BLaER1 treated with 17β-estradiol and CSF1 and Interleukin-3, amounts not matched to agents 10 nM and 100 nM (cell line): ENCODE results near the gene CHURC1.

Experiments used
- H3K27ac ChIP-seq, 11 experiments: shearing (Covaris generic); formaldehyde crosslinking; 2 replicates each; pipeline ENCODE4 v1.8.1; 2022
- H3K27me3 ChIP-seq, 11 experiments: shearing (Covaris generic); formaldehyde crosslinking; 2 replicates each; pipeline ENCODE4 v1.8.1; 2022
- H3K36me3 ChIP-seq, 11 experiments: shearing (Covaris generic); formaldehyde crosslinking; 2 replicates each; pipeline ENCODE4 v1.8.1; 2022
- H3K4me1 ChIP-seq, 10 experiments: shearing (Covaris generic); formaldehyde crosslinking; 2 replicates each; pipeline ENCODE4 v1.8.1; 2022
- H3K4me2 ChIP-seq, 11 experiments: shearing (Covaris generic); formaldehyde crosslinking; 2 replicates each; pipeline ENCODE4 v1.8.1; 2022
- H3K4me3 ChIP-seq, 10 experiments: shearing (Covaris generic); formaldehyde crosslinking; 2 replicates each; pipeline ENCODE4 v1.8.1; 2022
- H3K9ac ChIP-seq, 11 experiments: shearing (Covaris generic); formaldehyde crosslinking; 2 replicates each; pipeline ENCODE4 v1.8.1; 2022
- H3K9me3 ChIP-seq, 11 experiments: shearing (Covaris generic); formaldehyde crosslinking; replicated peaks in 1 of 11; 2 replicates each; pipeline ENCODE4 v1.8.1; 2022
- H4K20me1 ChIP-seq, 11 experiments: shearing (Covaris generic); formaldehyde crosslinking; 2 replicates each; pipeline ENCODE4 v1.8.1; 2022
- Cebpa-rat ChIP-seq, 11 experiments: shearing (Covaris generic); IDR thresholded peaks; 2 replicates each; pipeline ENCODE4 v1.8.1; 2022

Gene CHURC1

GRCh38 chr14:64973026-64973442 is 58.8 kb downstream of the CHURC1 start:
- Histone ChIP-seq H3K4me3 (peak overlapping the region in 8 of 10 experiments; percentile 71 to 85 (median 79); a peak in 10 of 20 replicates), H3K27me3 (0 out of 22 replicates have a peak, but pooled peaks cover 0 to 8% (median 0%) of the 10 kb centered on the region in 11 experiments), H3K9ac (peak overlapping the region in 2 of 11 experiments; percentile 83 to 86; a peak in 2 of 22 replicates), H4K20me1 (peaks cover 0 to 20% (median 10%) of the 10 kb centered on the region in 11 experiments; a peak in 8 of 22 replicates), H3K9me3 (no peaks in the 10 kb centered on the region), H3K36me3 (no peaks in the 10 kb centered on the region), H3K27ac (no peak overlapping the region), H3K4me1 (peaks cover 12 to 42% (median 36%) of the 10 kb centered on the region in 10 experiments; a peak in 19 of 20 replicates), H3K4me2 (peak overlapping the region in 10 of 11 experiments; percentile 82 to 98 (median 97); a peak in 17 of 22 replicates)
- TF ChIP-seq Cebpa-rat (IDR thresholded peaks at IDR 0.05): no peak

GRCh38 chr14:64973826-64974225 is 59.6 kb downstream of the CHURC1 start:
- H3K9me3 ChIP-seq: no peaks in the 10 kb centered on the region
- H3K9ac ChIP-seq: no peak overlapping the region
- no peak overlapping the region for H3K4me2 ChIP-seq
- no peak overlapping the region for H3K4me3 ChIP-seq
- peaks cover 0 to 20% (median 10%) of the 10 kb centered on the region in 11 experiments; a peak in 8 of 22 replicates for H4K20me1 ChIP-seq
- no peak for TF ChIP-seq Cebpa-rat (IDR thresholded peaks at IDR 0.05)
- 0 out of 22 replicates have a peak, but pooled peaks cover 0 to 8% (median 0%) of the 10 kb centered on the region in 11 experiments for H3K27me3 ChIP-seq
- no peak overlapping the region for H3K27ac ChIP-seq
- H3K36me3 ChIP-seq: no peaks in the 10 kb centered on the region
- peaks cover 12 to 34% (median 28%) of the 10 kb centered on the region in 10 experiments; a peak in 19 of 20 replicates for H3K4me1 ChIP-seq

- no peak overlapping the region for H3K4me2 ChIP-seq
Measured at GRCh38 chr14:64974563-64974962, 60.3 kb downstream of the CHURC1 start.

GRCh38 chr14:64979336-64980074 is 65.2 kb downstream of the CHURC1 start:
- Histone ChIP-seq H3K9ac (no peak overlapping the region), H3K4me2 (no peak overlapping the region)

More at GRCh38 chr14:64974563-64974962, 60.3 kb downstream of the CHURC1 start:
- no peak overlapping the region for H3K27ac ChIP-seq
- TF ChIP-seq Cebpa-rat (IDR thresholded peaks at IDR 0.05): no peak
- 0 out of 22 replicates have a peak, but pooled peaks cover 0 to 8% (median 0%) of the 10 kb centered on the region in 11 experiments for H3K27me3 ChIP-seq
- H3K9me3 ChIP-seq: no peaks in the 10 kb centered on the region
- H3K9ac ChIP-seq: no peak overlapping the region
- H4K20me1 ChIP-seq: peaks cover 0 to 17% (median 9%) of the 10 kb centered on the region in 11 experiments; a peak in 8 of 22 replicates
- H3K36me3 ChIP-seq: no peaks in the 10 kb centered on the region
- no peak overlapping the region for H3K4me3 ChIP-seq
- peaks cover 12 to 27% (median 20%) of the 10 kb centered on the region in 10 experiments; a peak in 19 of 20 replicates for H3K4me1 ChIP-seq

GRCh38 chr14:64983439-64984310 is 69.4 kb downstream of the CHURC1 start:
- Histone ChIP-seq H3K4me2 (peak overlapping the region in 2 of 11 experiments; percentile 21 to 30; a peak in 2 of 22 replicates), H3K36me3 (no peaks in the 10 kb centered on the region; a peak in 1 of 22 replicates), H3K27ac (no peak overlapping the region), H3K9ac (no peak overlapping the region), H3K4me1 (peaks cover 16 to 21% (median 18%) of the 10 kb centered on the region in 10 experiments), H4K20me1 (no peaks in the 10 kb centered on the region), H3K27me3 (no peaks in the 10 kb centered on the region), H3K9me3 (no peaks in the 10 kb centered on the region), H3K4me3 (no peak overlapping the region)
- TF ChIP-seq Cebpa-rat (IDR thresholded peaks at IDR 0.05): no peak

More at GRCh38 chr14:64979336-64980074, 65.2 kb downstream of the CHURC1 start:
- TF ChIP-seq Cebpa-rat (IDR thresholded peaks at IDR 0.05): no peak
- no peak overlapping the region for H3K4me3 ChIP-seq
- H3K36me3 ChIP-seq: no peaks in the 10 kb centered on the region
- no peaks in the 10 kb centered on the region for H4K20me1 ChIP-seq
- H3K9me3 ChIP-seq: no peaks in the 10 kb centered on the region
- no peaks in the 10 kb centered on the region for H3K4me1 ChIP-seq
- no peak overlapping the region for H3K27ac ChIP-seq
- no peaks in the 10 kb centered on the region for H3K27me3 ChIP-seq
